Pancreas (tissue), 10 donors: ENCODE data around the gene UBASH3A. TPM values are rescaled to one million over a fixed set of nuclear protein-coding genes. Genes with fewer than 3 reads are reported as not detected.
A peak's percentile ranks its signal among the peaks of the same experiment; 100 is the strongest.

Experiments
- ATAC-seq, 4 donors: fragments of 200-7000 bp; cut with Tn5 transposase; one replicate each; pipeline versions ENCODE4 v1.8.0 to v1.9.1; 2020; ENCODE audit warnings: mild to moderate bottlenecking in 4 of 4, moderate library complexity in 4 of 4
- DNase-seq, 6 donors: peaks; one replicate each; pipeline ENCODE4 v3.0.0-alpha.2; 2020
- FAIRE-seq: peaks from 2 replicates; lab custom pipeline; 2012; peaks lifted over from hg19 to GRCh38; lab: Jason Lieb, UNC
- H3K27ac ChIP-seq, 4 donors: fragments of 200-600 bp; sonication (generic); 1 replicate in 3 of 4; 2 replicates in 1 of 4; pipeline versions ENCODE4 v1.5.0 to v1.8.0; 2020
- H3K27me3 ChIP-seq, 4 donors: fragments of 200-600 bp; one replicate each; pipeline ENCODE4 v1.8.0; 2021
- H3K36me3 ChIP-seq, 3 donors: fragments of 200-600 bp; sonication (generic) in 1 of 3; one replicate each; pipeline versions ENCODE4 v1.5.0 to v1.8.0; 2020 to 2021
- H3K4me1 ChIP-seq, 3 donors: fragments of 200-600 bp; one replicate each; pipeline ENCODE4 v1.8.0; 2021
- H3K4me3 ChIP-seq, 4 donors: fragments of 200-600 bp; sonication (generic) in 2 of 4; one replicate each; pipeline versions ENCODE4 v1.5.0 to v1.8.0; 2020 to 2021
- H3K9me3 ChIP-seq, 4 donors: fragments of 200-600 bp; one replicate each; pipeline ENCODE4 v1.8.0; 2021
- WGBS, 2 donors: extraction: QIAGEN DNeasy Blood & Tissue Kit; methylation state at CpG; one replicate each; pipeline ENCODE4 v1.1.7; 2013; 5-methylcytosine and 5-hydroxymethylcytosine counted together
- intact Hi-C, 3 donors: fragments of 100-400 bp; cut with DNase I; formaldehyde crosslinking; loops; one replicate each; pipeline versions ENCODE4 v1.11.1 to v1.14.2; 2022
- polyA plus RNA-seq, 2 donors: library from polyadenylated mRNA; stranded (reverse); fragments of 200-250 nt; gene quantifications; one replicate each; pipeline ENCODE4 v1.2.3, GENCODE V29; 2013
- total RNA-seq, 6 donors: library from RNA; stranded (reverse); fragmentation: NEBNext Ultra II Directional in 4 of 6; extraction: Animal tissue kit (Norgen Biotek cat#: 25700) in 4 of 6; gene quantifications; one replicate each; pipeline versions ENCODE4 v1.2.1 to v1.2.4, GENCODE V29; 2021 to 2023
- TF ChIP-seq, protein P1 (sequence below), 4 donors: fragments of 200-600 bp; sonication (generic) in 3 of 4; IDR thresholded peaks; one replicate each; pipeline versions ENCODE4 v1.5.0 to v1.8.0; 2021; ENCODE audit warnings: antibody characterized with exemption in 4 of 4
- donor health status: healthy with polysubstance abuse.
- donor health status: DM: no; HTN: no; CAD: no; lungs with moderate emphysema.
- donor health status: DM: no; HTN: no; CAD: no.
- donor health status: control.
- donor health status: control.
- donor health status: Bipolar disorder and iron deficiency.
- donor health status: DM: yes; HTN: yes; CAD: no.
- donor health status: DM: no; HTN: no; CAD: no.
- donor health status: DM: no; HTN: no; CAD: no.
- donor health status: DM: yes; HTN: yes; CAD: no.

Gene UBASH3A
- total and polyA plus RNA-seq, 8 donors, result 0.15 to 0.40 (median 0.32) TPM; not detected in 1

DNA sequence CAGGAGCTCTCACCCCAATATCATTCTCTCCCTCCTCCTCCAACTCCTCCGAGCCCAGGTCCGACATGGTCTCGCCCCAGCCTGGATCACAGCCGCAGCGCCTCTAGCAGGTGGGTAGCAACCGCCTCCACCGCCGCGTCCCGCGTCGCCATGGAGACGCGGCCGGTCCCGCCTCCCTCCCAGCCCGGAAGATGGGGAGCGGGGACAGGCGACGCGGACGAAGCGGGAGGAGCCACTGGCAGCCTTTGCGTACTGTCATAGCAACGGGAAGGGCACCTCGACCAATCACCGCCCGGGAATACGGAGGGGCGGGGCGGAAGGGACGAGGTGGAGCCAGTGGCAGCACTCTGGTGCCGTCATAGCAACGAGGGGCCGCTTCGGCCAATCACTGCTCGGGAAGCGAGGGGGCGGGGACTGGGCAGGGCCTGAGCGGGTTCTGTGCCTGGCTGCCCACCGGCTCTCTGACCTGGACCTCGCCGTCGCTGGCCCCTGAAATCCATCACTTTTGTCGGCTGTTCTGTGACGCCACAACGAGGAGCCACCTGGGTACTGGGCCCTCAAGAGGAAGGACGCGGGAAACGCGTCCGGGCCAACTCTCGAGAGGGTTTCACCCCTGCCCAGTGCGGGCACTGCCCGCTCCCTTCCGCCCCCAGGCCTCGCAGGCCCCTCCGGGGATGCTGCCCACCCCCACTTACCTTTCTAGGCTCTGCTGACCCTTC, 92.6 kb downstream of the UBASH3A start, which contains the start of gene RSPH1:
TSS of gene RSPH1 (minus strand) at position 105 of the 719 bp plus-strand sequence. CDS start at position 67, 38 bp downstream.
- FAIRE-seq (peak; percentile 93), DNase-seq (peak; percentile 97 to 100 (median 100)), ATAC-seq (peak; percentile 96 to 99 (median 98))
- no peaks in the 10 kb centered on the region for H3K36me3 ChIP-seq
- WGBS, 2 donors, result 0% methylated on average over 52 to 58 of the region's 58 CpGs
- H3K27ac ChIP-seq, result peak within 1 kb of the TSS; percentile 75 to 84 (median 76)
- peaks cover 0 to 8% (median 0%) of the 10 kb centered on the region in 3 donors for H3K4me1 ChIP-seq
- no peaks in the 10 kb centered on the region for H3K9me3 ChIP-seq
- H3K27me3 ChIP-seq, result no peaks in the 10 kb centered on the region
- H3K4me3 ChIP-seq, result peak within 1 kb of the TSS; percentile 38 to 67 (median 50)
- TF ChIP-seq, protein P1, sequence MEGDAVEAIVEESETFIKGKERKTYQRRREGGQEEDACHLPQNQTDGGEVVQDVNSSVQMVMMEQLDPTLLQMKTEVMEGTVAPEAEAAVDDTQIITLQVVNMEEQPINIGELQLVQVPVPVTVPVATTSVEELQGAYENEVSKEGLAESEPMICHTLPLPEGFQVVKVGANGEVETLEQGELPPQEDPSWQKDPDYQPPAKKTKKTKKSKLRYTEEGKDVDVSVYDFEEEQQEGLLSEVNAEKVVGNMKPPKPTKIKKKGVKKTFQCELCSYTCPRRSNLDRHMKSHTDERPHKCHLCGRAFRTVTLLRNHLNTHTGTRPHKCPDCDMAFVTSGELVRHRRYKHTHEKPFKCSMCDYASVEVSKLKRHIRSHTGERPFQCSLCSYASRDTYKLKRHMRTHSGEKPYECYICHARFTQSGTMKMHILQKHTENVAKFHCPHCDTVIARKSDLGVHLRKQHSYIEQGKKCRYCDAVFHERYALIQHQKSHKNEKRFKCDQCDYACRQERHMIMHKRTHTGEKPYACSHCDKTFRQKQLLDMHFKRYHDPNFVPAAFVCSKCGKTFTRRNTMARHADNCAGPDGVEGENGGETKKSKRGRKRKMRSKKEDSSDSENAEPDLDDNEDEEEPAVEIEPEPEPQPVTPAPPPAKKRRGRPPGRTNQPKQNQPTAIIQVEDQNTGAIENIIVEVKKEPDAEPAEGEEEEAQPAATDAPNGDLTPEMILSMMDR (IDR thresholded peaks at IDR 0.05), result no peak
- intact Hi-C loops, result no loop called here

DNA sequence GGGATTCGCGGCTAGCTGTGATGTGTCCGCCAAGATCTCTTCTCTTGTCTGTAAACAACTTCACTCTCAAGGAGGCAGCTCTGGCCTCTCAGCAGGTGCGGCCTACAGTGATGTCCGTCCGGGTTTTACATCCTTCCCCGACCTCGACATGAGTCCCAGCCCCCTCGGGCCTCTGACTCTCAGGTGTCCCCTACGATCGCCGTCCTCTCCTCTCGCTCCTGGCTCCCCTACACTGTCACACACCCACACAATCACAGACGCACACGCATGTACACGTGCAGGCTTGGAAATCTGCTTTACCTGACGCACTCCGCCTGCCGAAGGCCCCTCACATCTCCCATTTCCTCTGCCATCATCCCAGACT, 93.1 kb downstream of the UBASH3A start:
- Histone ChIP-seq H3K27ac (peak overlapping the region; percentile 75 to 84 (median 76)), H3K4me3 (peak overlapping the region; percentile 38 to 67 (median 50)), H3K9me3 (no peaks in the 10 kb centered on the region), H3K27me3 (no peaks in the 10 kb centered on the region), H3K4me1 (peaks cover 0 to 8% (median 0%) of the 10 kb centered on the region in 3 donors), H3K36me3 (no peaks in the 10 kb centered on the region)
- no peak for DNase-seq
- WGBS, 2 donors, result 14 to 18% methylated on average over 19 of the region's 19 CpGs
- FAIRE-seq, result no peak
- peak; percentile 5 to 25 (median 13) for ATAC-seq
- intact Hi-C loops, result no loop called here
- TF ChIP-seq, protein P1 (IDR thresholded peaks at IDR 0.05), result no peak

Other genes with a start within 250 kb of the UBASH3A start
- 10 to 100 TPM in 1 of 6 donors, 1 to 10 TPM in 5; 1.6 to 10.3 (median 4.0) TPM for gene ABCG1, start 184.8 kb upstream of the UBASH3A start, total RNA-seq
- 1 to 10 TPM; 3.4 to 7.8 TPM for gene ABCG1, start 184.8 kb upstream of the UBASH3A start, polyA plus RNA-seq
- 10 to 100 TPM in 4 of 6 donors, 1 to 10 TPM in 2; 5.9 to 19.9 (median 10.6) TPM for gene TFF3, start 88.5 kb upstream of the UBASH3A start, total RNA-seq
- gene TFF3, start 88.5 kb upstream of the UBASH3A start, polyA plus RNA-seq, result 10 to 100 TPM; 16.5 to 51.9 TPM
- 10 to 100 TPM in 1 of 6 donors, 1 to 10 TPM in 4, under 1 TPM in 1; 0.28 to 11.3 (median 1.5) TPM for gene TFF2, start 52.9 kb upstream of the UBASH3A start, total RNA-seq
- 10 to 100 TPM in 1 of 2 donors, 1 to 10 TPM in 1; 1.8 to 19.6 TPM for gene TFF2, start 52.9 kb upstream of the UBASH3A start, polyA plus RNA-seq
- gene TFF1, start 37.4 kb upstream of the UBASH3A start, total RNA-seq, result 10 to 100 TPM in 1 of 6 donors, 1 to 10 TPM in 3, under 1 TPM in 1, not detected in 1; 0.93 to 40.6 (median 2.9) TPM
- gene TFF1, start 37.4 kb upstream of the UBASH3A start, polyA plus RNA-seq, result 10 to 100 TPM in 1 of 2 donors, under 1 TPM in 1; 0.80 to 10.4 TPM
- gene TMPRSS3, start 7.8 kb upstream of the UBASH3A start, total RNA-seq, result 10 to 100 TPM in 2 of 6 donors, 1 to 10 TPM in 4; 3.1 to 11.6 (median 7.9) TPM
- 10 to 100 TPM in 1 of 2 donors, 1 to 10 TPM in 1; 6.7 to 10.9 TPM for gene TMPRSS3, start 7.8 kb upstream of the UBASH3A start, polyA plus RNA-seq
- gene RSPH1, start 92.3 kb downstream of the UBASH3A start, total RNA-seq, result 1 to 10 TPM in 5 of 6 donors, under 1 TPM in 1; 0.94 to 2.4 (median 1.8) TPM
- 1 to 10 TPM; 2.3 to 5.0 TPM for gene RSPH1, start 92.3 kb downstream of the UBASH3A start, polyA plus RNA-seq
- gene SLC37A1, start 110.0 kb downstream of the UBASH3A start, total RNA-seq, result 10 to 100 TPM in 2 of 6 donors, 1 to 10 TPM in 4; 4.7 to 14.3 (median 6.9) TPM
- gene SLC37A1, start 110.0 kb downstream of the UBASH3A start, polyA plus RNA-seq, result 10 to 100 TPM in 1 of 2 donors, 1 to 10 TPM in 1; 8.4 to 14.1 TPM
- 1 to 10 TPM; 1.2 to 6.2 (median 4.3) TPM for gene PDE9A, start 249.7 kb downstream of the UBASH3A start, total RNA-seq
- 10 to 100 TPM in 1 of 2 donors, 1 to 10 TPM in 1; 8.1 to 14.4 TPM for gene PDE9A, start 249.7 kb downstream of the UBASH3A start, polyA plus RNA-seq